Activated naive CD8-positive, alpha-beta T cell treated with anti-CD3 and anti-CD28 coated beads, Interleukin-2, amount 10 ng/mL, durations not matched to agents 7 days and 5 days (primary cell): ENCODE data around the gene RPL13. TPM values are rescaled to one million over a fixed set of nuclear protein-coding genes. Genes with fewer than 3 reads are reported as not detected.

Experiments
- ATAC-seq: fragments of 150-1000 bp; cut with Tn5 transposase; one replicate; pipeline ENCODE4 v1.10.0; 2021; ENCODE audit warnings: low read depth, moderate library complexity
- POLR2A ChIA-PET: fragments of 350-600 bp; sonication (Branson Sonifier 250); formaldehyde crosslinking; loops from one replicate; lab custom pipeline; 2021; ENCODE audit warnings: antibody characterized with exemption; lab: Charles Lee
- DNase-seq: peaks from one replicate; pipeline ENCODE4 v3.0.0; 2021
- H3K27ac Mint-ChIP-seq: one replicate; pipeline ENCODE4 v1.8.0; 2022; ENCODE audit warnings: mild to moderate bottlenecking, mixed read lengths
- H3K27me3 Mint-ChIP-seq: one replicate; pipeline ENCODE4 v1.8.0; 2022; ENCODE audit warnings: mild to moderate bottlenecking, moderate library complexity, mixed read lengths
- H3K36me3 Mint-ChIP-seq: one replicate; pipeline ENCODE4 v1.8.0; 2021; ENCODE audit warnings: mild to moderate bottlenecking, mixed read lengths
- H3K4me1 Mint-ChIP-seq: one replicate; pipeline ENCODE4 v1.8.0; 2021; ENCODE audit warnings: mixed read lengths
- H3K4me3 Mint-ChIP-seq: one replicate; pipeline ENCODE4 v1.8.0; 2022; ENCODE audit warnings: mild to moderate bottlenecking, moderate library complexity, mixed read lengths
- H3K9me3 Mint-ChIP-seq: one replicate; pipeline ENCODE4 v1.8.0; 2021; ENCODE audit warnings: mixed read lengths
- total RNA-seq, 2 experiments: library from RNA; stranded (reverse); gene quantifications; one replicate each; pipeline ENCODE4 v1.2.3, GENCODE V29; 2021

Gene RPL13
- total RNA-seq, 2 experiments from 2014 or later = 2,631 to 2,711 TPM

GRCh38 chr16:89561142-89561883 is 831 bp downstream of the RPL13 start:
- Mint-ChIP-seq H3K27ac (peak overlapping the region; percentile 83), H3K36me3 (peaks cover 27% of the 10 kb centered on the region), H3K9me3 (no peaks in the 10 kb centered on the region), H3K4me3 (peak overlapping the region; percentile 98), H3K27me3 (no peaks in the 10 kb centered on the region), H3K4me1 (peaks cover 53% of the 10 kb centered on the region)
- DNase-seq (no peak), ATAC-seq (no peak)
- POLR2A ChIA-PET = interaction anchor here (0.6 to 1.3 kb wide), 4 partner anchors 33 to 96 kb away, joined by 3 to 4 read pairs (median 4); partner anchors contain the start of genes CHMP1A, SPATA33 and SPG7

- no peaks in the 10 kb centered on the region for H3K27me3 Mint-ChIP-seq
- no peak for ATAC-seq
- no peaks in the 10 kb centered on the region for H3K9me3 Mint-ChIP-seq
- peak overlapping the region; percentile 83 for H3K27ac Mint-ChIP-seq
- H3K4me1 Mint-ChIP-seq = peaks cover 50% of the 10 kb centered on the region
- no peak for DNase-seq
- POLR2A ChIA-PET = interaction anchor here (1.1 to 1.3 kb wide), 3 partner anchors 54 to 95 kb away, joined by 3 to 4 read pairs (median 4); partner anchors contain the start of genes CHMP1A, SPATA33 and SPG7
- H3K36me3 Mint-ChIP-seq = peaks cover 27% of the 10 kb centered on the region
- peak overlapping the region; percentile 98 for H3K4me3 Mint-ChIP-seq
Measured at GRCh38 chr16:89561884-89562599, 1.6 kb downstream of the RPL13 start.

GRCh38 chr16:89562939-89563338 is 2.5 kb downstream of the RPL13 start:
- Mint-ChIP-seq H3K27me3 (no peaks in the 10 kb centered on the region), H3K4me3 (peak overlapping the region; percentile 98), H3K27ac (no peak overlapping the region), H3K4me1 (peaks cover 42% of the 10 kb centered on the region), H3K36me3 (peaks cover 27% of the 10 kb centered on the region), H3K9me3 (no peaks in the 10 kb centered on the region)
- no peak for DNase-seq
- POLR2A ChIA-PET = no interaction called here
- ATAC-seq = no peak

- peak overlapping the region; percentile 70 for H3K27ac Mint-ChIP-seq
- DNase-seq = no peak
- H3K9me3 Mint-ChIP-seq = no peaks in the 10 kb centered on the region
- POLR2A ChIA-PET = no interaction called here
- no peak for ATAC-seq
- H3K4me3 Mint-ChIP-seq = no peak overlapping the region
- H3K27me3 Mint-ChIP-seq = no peaks in the 10 kb centered on the region
- peaks cover 42% of the 10 kb centered on the region for H3K4me1 Mint-ChIP-seq
- H3K36me3 Mint-ChIP-seq = peaks cover 27% of the 10 kb centered on the region
Measured at GRCh38 chr16:89563639-89564392, 3.3 kb downstream of the RPL13 start.

- peaks cover 41% of the 10 kb centered on the region for H3K4me1 Mint-ChIP-seq
- H3K27ac Mint-ChIP-seq = peak overlapping the region; percentile 70
- H3K27me3 Mint-ChIP-seq = no peaks in the 10 kb centered on the region
- peaks cover 27% of the 10 kb centered on the region for H3K36me3 Mint-ChIP-seq
- ATAC-seq = no peak
- DNase-seq = no peak
- no peaks in the 10 kb centered on the region for H3K9me3 Mint-ChIP-seq
- H3K4me3 Mint-ChIP-seq = peak overlapping the region; percentile 52
- POLR2A ChIA-PET = interaction anchor here (1.3 kb wide), 1 partner anchor 249 kb away, joined by 3 read pairs; no protein-coding TSS in a partner anchor
Measured at GRCh38 chr16:89564476-89565255, 4.2 kb downstream of the RPL13 start.

GRCh38 chr16:89565256-89565505 is 4.7 kb downstream of the RPL13 start:
- POLR2A ChIA-PET = interaction anchor here (1.3 kb wide), 1 partner anchor 249 kb away, joined by 3 read pairs; no protein-coding TSS in a partner anchor
- Mint-ChIP-seq H3K9me3 (no peaks in the 10 kb centered on the region), H3K4me1 (peaks cover 39% of the 10 kb centered on the region), H3K36me3 (peaks cover 27% of the 10 kb centered on the region), H3K27ac (no peak overlapping the region), H3K4me3 (peak overlapping the region; percentile 52), H3K27me3 (no peaks in the 10 kb centered on the region)
- no peak for ATAC-seq
- no peak for DNase-seq

GRCh38 chr16:89565506-89566372 is 5.3 kb downstream of the RPL13 start:
- POLR2A ChIA-PET = interaction anchor here (1.3 kb wide), 1 partner anchor 250 kb away, joined by 3 read pairs; no protein-coding TSS in a partner anchor

GRCh38 chr16:89567656-89568594 is 7.4 kb downstream of the RPL13 start:
- ATAC-seq = no peak
- POLR2A ChIA-PET = no interaction called here
- Mint-ChIP-seq H3K4me3 (no peak overlapping the region), H3K9me3 (no peaks in the 10 kb centered on the region), H3K4me1 (peaks cover 37% of the 10 kb centered on the region), H3K27me3 (peaks cover 6% of the 10 kb centered on the region), H3K36me3 (peaks cover 11% of the 10 kb centered on the region), H3K27ac (no peak overlapping the region)
- no peak for DNase-seq

More at GRCh38 chr16:89565506-89566372, 5.3 kb downstream of the RPL13 start:
- no peaks in the 10 kb centered on the region for H3K27me3 Mint-ChIP-seq
- peak overlapping the region; percentile 52 for H3K4me3 Mint-ChIP-seq
- ATAC-seq (peak; percentile 43), DNase-seq (peak; percentile 75)
- peaks cover 39% of the 10 kb centered on the region for H3K4me1 Mint-ChIP-seq
- peaks cover 27% of the 10 kb centered on the region for H3K36me3 Mint-ChIP-seq
- no peaks in the 10 kb centered on the region for H3K9me3 Mint-ChIP-seq
- H3K27ac Mint-ChIP-seq = no peak overlapping the region

GRCh38 chr16:89569506-89570341 is 9.2 kb downstream of the RPL13 start:
- no peaks in the 10 kb centered on the region for H3K9me3 Mint-ChIP-seq
- peaks cover 28% of the 10 kb centered on the region for H3K4me1 Mint-ChIP-seq
- peaks cover 9% of the 10 kb centered on the region for H3K27me3 Mint-ChIP-seq
- peaks cover 3% of the 10 kb centered on the region for H3K36me3 Mint-ChIP-seq
- DNase-seq = no peak
- H3K27ac Mint-ChIP-seq = no peak overlapping the region
- POLR2A ChIA-PET = interaction anchor here (0.9 kb wide), 2 partner anchors 18 to 80 kb away, joined by 3 to 4 read pairs; no protein-coding TSS in a partner anchor
- H3K4me3 Mint-ChIP-seq = no peak overlapping the region
- ATAC-seq = no peak

GRCh38 chr16:89570342-89570923 is 10.0 kb downstream of the RPL13 start:
- Mint-ChIP-seq H3K4me1 (peaks cover 21% of the 10 kb centered on the region), H3K9me3 (no peaks in the 10 kb centered on the region), H3K27me3 (peaks cover 11% of the 10 kb centered on the region), H3K36me3 (no peaks in the 10 kb centered on the region), H3K27ac (no peak overlapping the region), H3K4me3 (no peak overlapping the region)
- ATAC-seq (no peak), DNase-seq (no peak)
- POLR2A ChIA-PET = interaction anchor here (0.9 kb wide), 2 partner anchors 19 to 79 kb away, joined by 3 to 4 read pairs; no protein-coding TSS in a partner anchor
